SK-N-SH treated with all-trans-retinoic acid at 6 μM for 48 hours (cell line): Measurements from ENCODE around the gene LTO1.

Experiments
- ATAC-seq: fragments of 200-7000 bp; cut with Tn5 transposase; 3 replicates; pipeline ENCODE4 v1.9.1; 2020; ENCODE audit warnings: mild to moderate bottlenecking, moderate library complexity
- ARNTL ChIP-seq: fragments of 450-650 bp; formaldehyde crosslinking; IDR thresholded peaks from 2 replicates; pipeline ENCODE4 v1.5.0; 2020; ENCODE audit warnings: low read depth, mild to moderate bottlenecking, moderate library complexity, borderline replicate concordance
- BACH2 ChIP-seq: fragments of 250-450 bp; sonication (Bioruptor Pico); IDR thresholded peaks from 2 replicates; pipeline ENCODE4 v1.9.0; 2021; ENCODE audit warnings: mild to moderate bottlenecking, borderline replicate concordance
- CSDC2 ChIP-seq: fragments of 250-450 bp; sonication (Bioruptor Pico); IDR thresholded peaks from 2 replicates; pipeline ENCODE4 v1.5.0; 2020; ENCODE audit warnings: mild to moderate bottlenecking, moderate library complexity
- GLIS3 ChIP-seq: fragments of 250-450 bp; sonication (Bioruptor Pico); IDR thresholded peaks from 2 replicates; pipeline ENCODE4 v1.5.0; 2020; ENCODE audit warnings: mild to moderate bottlenecking, moderate library complexity
- ISL1 ChIP-seq: fragments of 250-450 bp; sonication (Bioruptor Pico); IDR thresholded peaks from 2 replicates; pipeline ENCODE4 v2.1.2; 2022; ENCODE audit warnings: mild to moderate bottlenecking, moderate library complexity
- OSR1 ChIP-seq: fragments of 250-450 bp; sonication (Bioruptor Pico); IDR thresholded peaks from 2 replicates; pipeline ENCODE4 v1.8.0; 2022; ENCODE audit warnings: moderate library complexity, mild to moderate bottlenecking, inconsistent platforms
- PPARA ChIP-seq: fragments of 250-450 bp; sonication (Bioruptor Pico); IDR thresholded peaks from 2 replicates; pipeline ENCODE4 v1.5.0; 2020; ENCODE audit warnings: mild to moderate bottlenecking, borderline replicate concordance
- RARB ChIP-seq: fragments of 250-450 bp; sonication (Bioruptor Pico); IDR thresholded peaks from 2 replicates; pipeline ENCODE4 v1.8.0; 2021; ENCODE audit warnings: mild to moderate bottlenecking, moderate library complexity
- SNAI2 ChIP-seq: fragments of 250-450 bp; sonication (Bioruptor Pico); IDR thresholded peaks from 2 replicates; pipeline ENCODE4 v1.5.0; 2020; ENCODE audit warnings: mild to moderate bottlenecking, moderate library complexity
- TCF4 ChIP-seq: fragments of 250-450 bp; sonication (Bioruptor Pico); IDR thresholded peaks from 2 replicates; pipeline ENCODE4 v1.8.0; 2021; ENCODE audit warnings: mild to moderate bottlenecking, moderate library complexity, borderline replicate concordance
- TOX ChIP-seq: fragments of 250-450 bp; sonication (Bioruptor Pico); IDR thresholded peaks from 2 replicates; pipeline ENCODE4 v1.8.0; 2021; ENCODE audit warnings: mild to moderate bottlenecking, moderate library complexity, borderline replicate concordance
- TSHZ2 ChIP-seq: fragments of 250-450 bp; sonication (Bioruptor Pico); IDR thresholded peaks from 2 replicates; pipeline ENCODE4 v1.5.0; 2020; ENCODE audit warnings: mild to moderate bottlenecking, moderate library complexity
- ZC3H10 ChIP-seq: fragments of 250-450 bp; sonication (Bioruptor Pico); IDR thresholded peaks from 2 replicates; pipeline ENCODE4 v1.5.1; 2021; ENCODE audit warnings: mild to moderate bottlenecking, moderate library complexity
- ZFP3 ChIP-seq: fragments of 250-450 bp; sonication (Bioruptor Pico); IDR thresholded peaks from 2 replicates; pipeline ENCODE4 v1.5.0; 2020; ENCODE audit warnings: mild to moderate bottlenecking, moderate library complexity
- ZNF565 ChIP-seq: fragments of 450-650 bp; formaldehyde crosslinking; conservative IDR thresholded peaks from 2 replicates; pipeline ENCODE4 v1.5.0; 2020; ENCODE audit warnings: low read depth, mild to moderate bottlenecking, moderate library complexity
- ZNF70 ChIP-seq: fragments of 450-650 bp; formaldehyde crosslinking; IDR thresholded peaks from 2 replicates; pipeline ENCODE4 v1.5.0; 2020; ENCODE audit warnings: mild to moderate bottlenecking, moderate library complexity
- ZNF8 ChIP-seq: fragments of 450-650 bp; formaldehyde crosslinking; IDR thresholded peaks from 2 replicates; pipeline ENCODE4 v1.5.0; 2020; ENCODE audit warnings: mild to moderate bottlenecking, moderate library complexity
- TF ChIP-seq, protein P1 (sequence below): fragments of 250-450 bp; sonication (Bioruptor Pico); IDR thresholded peaks from 2 replicates; pipeline ENCODE4 v1.8.0; 2021; ENCODE audit warnings: low read depth, mild to moderate bottlenecking, moderate library complexity, borderline replicate concordance
- TF ChIP-seq, protein P2 (sequence below): fragments of 250-450 bp; sonication (Bioruptor Pico); IDR thresholded peaks from 2 replicates; pipeline ENCODE4 v1.5.1; 2021; ENCODE audit warnings: mild to moderate bottlenecking, moderate library complexity
- TF ChIP-seq, protein P3 (sequence below): fragments of 250-450 bp; sonication (Bioruptor Pico); IDR thresholded peaks from 2 replicates; pipeline ENCODE4 v1.8.0; 2020; ENCODE audit warnings: mild to moderate bottlenecking, moderate library complexity, borderline replicate concordance

The LTO1 gene

DNA sequence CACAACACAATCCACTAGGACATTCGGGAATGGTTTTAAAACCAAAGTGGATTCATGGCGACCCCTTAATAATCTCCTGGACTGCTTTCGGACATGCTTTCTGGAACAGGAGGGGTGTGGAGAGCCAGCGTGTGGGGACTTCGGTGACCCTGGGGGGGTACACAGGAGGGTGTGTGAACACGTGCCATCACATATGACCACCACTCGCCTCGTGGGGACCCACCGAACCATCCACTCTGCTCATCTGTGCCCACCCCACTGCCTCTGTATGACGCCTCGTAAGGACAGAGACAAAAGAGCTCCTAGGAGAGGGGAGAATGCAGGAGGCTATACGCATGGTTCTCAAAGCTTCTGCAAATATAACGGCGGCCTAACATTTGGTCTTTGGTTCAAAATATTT lies 8.9 kb downstream of the LTO1 start:
- no peak for ATAC-seq
- TF ChIP-seq, protein P1, sequence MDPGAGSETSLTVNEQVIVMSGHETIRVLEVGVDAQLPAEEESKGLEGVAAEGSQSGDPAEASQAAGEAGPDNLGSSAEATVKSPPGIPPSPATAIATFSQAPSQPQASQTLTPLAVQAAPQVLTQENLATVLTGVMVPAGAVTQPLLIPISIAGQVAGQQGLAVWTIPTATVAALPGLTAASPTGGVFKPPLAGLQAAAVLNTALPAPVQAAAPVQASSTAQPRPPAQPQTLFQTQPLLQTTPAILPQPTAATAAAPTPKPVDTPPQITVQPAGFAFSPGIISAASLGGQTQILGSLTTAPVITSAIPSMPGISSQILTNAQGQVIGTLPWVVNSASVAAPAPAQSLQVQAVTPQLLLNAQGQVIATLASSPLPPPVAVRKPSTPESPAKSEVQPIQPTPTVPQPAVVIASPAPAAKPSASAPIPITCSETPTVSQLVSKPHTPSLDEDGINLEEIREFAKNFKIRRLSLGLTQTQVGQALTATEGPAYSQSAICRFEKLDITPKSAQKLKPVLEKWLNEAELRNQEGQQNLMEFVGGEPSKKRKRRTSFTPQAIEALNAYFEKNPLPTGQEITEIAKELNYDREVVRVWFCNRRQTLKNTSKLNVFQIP = no peak
- no peak for TF ChIP-seq PPARA (CRISPR knock-in tag)
- no peak for TF ChIP-seq ZNF565 (CRISPR knock-in tag)
- TF ChIP-seq SNAI2 (CRISPR knock-in tag) = no peak
- TF ChIP-seq, protein P2, sequence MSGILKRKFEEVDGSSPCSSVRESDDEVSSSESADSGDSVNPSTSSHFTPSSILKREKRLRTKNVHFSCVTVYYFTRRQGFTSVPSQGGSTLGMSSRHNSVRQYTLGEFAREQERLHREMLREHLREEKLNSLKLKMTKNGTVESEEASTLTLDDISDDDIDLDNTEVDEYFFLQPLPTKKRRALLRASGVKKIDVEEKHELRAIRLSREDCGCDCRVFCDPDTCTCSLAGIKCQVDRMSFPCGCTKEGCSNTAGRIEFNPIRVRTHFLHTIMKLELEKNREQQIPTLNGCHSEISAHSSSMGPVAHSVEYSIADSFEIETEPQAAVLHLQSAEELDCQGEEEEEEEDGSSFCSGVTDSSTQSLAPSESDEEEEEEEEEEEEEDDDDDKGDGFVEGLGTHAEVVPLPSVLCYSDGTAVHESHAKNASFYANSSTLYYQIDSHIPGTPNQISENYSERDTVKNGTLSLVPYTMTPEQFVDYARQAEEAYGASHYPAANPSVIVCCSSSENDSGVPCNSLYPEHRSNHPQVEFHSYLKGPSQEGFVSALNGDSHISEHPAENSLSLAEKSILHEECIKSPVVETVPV (CRISPR knock-in tag) = no peak
- TF ChIP-seq GLIS3 (CRISPR knock-in tag) = no peak
- TF ChIP-seq RARB = no peak
- TF ChIP-seq ZNF8 (CRISPR knock-in tag) = no peak
- TF ChIP-seq TOX (CRISPR knock-in tag) = no peak
- TF ChIP-seq TSHZ2 = no peak
- TF ChIP-seq ISL1 (CRISPR knock-in tag) = no peak
- no peak for TF ChIP-seq ZFP3 (CRISPR knock-in tag)
- no peak for TF ChIP-seq CSDC2 (CRISPR knock-in tag)
- TF ChIP-seq ZC3H10 (CRISPR knock-in tag) = no peak
- TF ChIP-seq ZNF70 (CRISPR knock-in tag) = no peak
- TF ChIP-seq, all 23 proteins: peak for 0

DNA sequence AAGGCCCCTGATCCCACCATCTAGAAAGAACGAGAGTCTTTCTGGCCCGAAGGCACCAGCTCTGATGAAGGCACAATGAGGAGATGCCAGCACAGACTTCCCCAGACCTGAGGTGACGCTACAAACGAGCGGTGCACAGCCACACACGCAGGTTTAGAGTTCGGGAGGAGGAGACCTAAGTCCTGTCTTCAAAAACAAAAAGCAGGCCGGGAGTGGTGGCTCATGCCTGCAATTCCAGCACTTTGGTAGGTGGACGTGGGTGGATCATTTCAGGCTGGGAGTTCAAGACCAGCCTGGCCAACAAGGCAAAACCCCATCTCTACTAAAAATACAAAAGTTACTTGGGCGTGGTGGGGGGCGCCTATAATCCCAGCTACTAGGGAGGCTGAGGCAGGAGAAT lies 9.5 kb downstream of the LTO1 start:
- ATAC-seq = no peak

DNA sequence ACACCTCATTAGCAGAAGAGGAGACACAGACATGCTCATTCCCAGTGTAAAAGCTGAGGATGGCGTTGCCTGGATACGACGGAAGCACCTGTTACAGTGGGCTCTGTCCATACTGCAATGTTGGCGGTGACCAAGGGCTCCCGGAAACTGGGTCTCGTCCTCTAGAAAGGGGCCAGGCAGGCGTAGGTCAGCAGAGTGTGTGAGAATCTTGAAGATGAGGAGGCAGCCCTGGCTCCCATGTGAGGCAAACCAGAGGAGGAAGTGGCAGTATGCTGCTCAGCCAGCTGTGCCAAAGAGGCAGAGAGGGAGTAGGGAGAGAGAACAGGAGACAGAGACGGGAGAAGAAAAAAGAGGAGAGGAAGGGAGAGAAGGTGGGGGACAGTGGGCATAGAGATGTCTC lies 10.3 kb downstream of the LTO1 start:
- TF ChIP-seq, protein P2 (CRISPR knock-in tag) = no peak
- TF ChIP-seq ISL1 (CRISPR knock-in tag) (no peak), SNAI2 (CRISPR knock-in tag) (no peak), ZNF70 (CRISPR knock-in tag) (no peak), TOX (CRISPR knock-in tag) (no peak), TCF4 (CRISPR knock-in tag) (no peak)
- no peak for ATAC-seq

More for the DNA sequence above, 9.5 kb downstream of the LTO1 start:
- TF ChIP-seq ARNTL (CRISPR knock-in tag) = no peak
- TF ChIP-seq, protein P3, sequence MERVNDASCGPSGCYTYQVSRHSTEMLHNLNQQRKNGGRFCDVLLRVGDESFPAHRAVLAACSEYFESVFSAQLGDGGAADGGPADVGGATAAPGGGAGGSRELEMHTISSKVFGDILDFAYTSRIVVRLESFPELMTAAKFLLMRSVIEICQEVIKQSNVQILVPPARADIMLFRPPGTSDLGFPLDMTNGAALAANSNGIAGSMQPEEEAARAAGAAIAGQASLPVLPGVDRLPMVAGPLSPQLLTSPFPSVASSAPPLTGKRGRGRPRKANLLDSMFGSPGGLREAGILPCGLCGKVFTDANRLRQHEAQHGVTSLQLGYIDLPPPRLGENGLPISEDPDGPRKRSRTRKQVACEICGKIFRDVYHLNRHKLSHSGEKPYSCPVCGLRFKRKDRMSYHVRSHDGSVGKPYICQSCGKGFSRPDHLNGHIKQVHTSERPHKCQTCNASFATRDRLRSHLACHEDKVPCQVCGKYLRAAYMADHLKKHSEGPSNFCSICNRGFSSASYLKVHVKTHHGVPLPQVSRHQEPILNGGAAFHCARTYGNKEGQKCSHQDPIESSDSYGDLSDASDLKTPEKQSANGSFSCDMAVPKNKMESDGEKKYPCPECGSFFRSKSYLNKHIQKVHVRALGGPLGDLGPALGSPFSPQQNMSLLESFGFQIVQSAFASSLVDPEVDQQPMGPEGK (CRISPR knock-in tag) = no peak

DNA sequence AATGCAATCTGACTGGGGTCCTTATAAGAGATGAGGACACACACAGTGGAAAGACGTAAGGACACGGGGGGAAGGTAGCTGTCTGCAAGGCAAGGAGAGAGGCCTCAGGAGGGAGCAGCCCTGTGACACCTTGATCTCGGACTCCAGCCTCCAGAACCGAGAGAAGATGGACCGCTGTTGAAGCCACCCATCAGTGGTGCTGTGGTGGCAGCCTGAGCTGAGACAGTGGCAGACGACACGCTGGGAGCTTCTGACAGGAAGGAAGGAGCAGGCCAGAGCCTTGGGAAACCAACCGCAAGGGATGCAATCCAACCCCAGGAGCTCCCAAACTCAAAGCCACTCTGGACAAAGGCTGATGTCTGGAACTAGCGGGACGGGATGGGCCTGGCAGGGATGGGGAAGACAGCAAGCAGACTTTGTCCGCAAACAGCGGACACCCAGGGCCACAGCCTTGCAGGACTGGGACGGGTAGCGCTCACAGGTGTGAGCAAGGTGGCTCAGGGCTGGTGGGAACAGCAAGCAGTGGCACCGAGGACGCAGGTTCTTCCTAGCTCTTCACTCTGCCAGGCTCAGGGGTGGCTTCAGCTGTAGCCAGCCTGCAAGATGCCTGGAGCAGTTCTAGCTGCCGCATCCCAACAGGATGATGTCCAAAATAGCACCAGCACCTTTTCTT lies 10.9 kb downstream of the LTO1 start:
- ATAC-seq = no peak
- TF ChIP-seq, protein P2 (CRISPR knock-in tag) = no peak
- TF ChIP-seq ISL1 (CRISPR knock-in tag) = no peak
- TF ChIP-seq OSR1 (CRISPR knock-in tag) = no peak
- TF ChIP-seq TCF4 (CRISPR knock-in tag) = no peak
- TF ChIP-seq ZFP3 (CRISPR knock-in tag) = no peak
- TF ChIP-seq ZNF565 (CRISPR knock-in tag) = no peak
- TF ChIP-seq ZNF8 (CRISPR knock-in tag) = no peak
- TF ChIP-seq ZNF70 (CRISPR knock-in tag) = no peak
- TF ChIP-seq ARNTL (CRISPR knock-in tag) = no peak
- no peak for TF ChIP-seq BACH2 (CRISPR knock-in tag)
